ENCODE results near the gene NRK.

- TF ChIP-seq, protein P1, sequence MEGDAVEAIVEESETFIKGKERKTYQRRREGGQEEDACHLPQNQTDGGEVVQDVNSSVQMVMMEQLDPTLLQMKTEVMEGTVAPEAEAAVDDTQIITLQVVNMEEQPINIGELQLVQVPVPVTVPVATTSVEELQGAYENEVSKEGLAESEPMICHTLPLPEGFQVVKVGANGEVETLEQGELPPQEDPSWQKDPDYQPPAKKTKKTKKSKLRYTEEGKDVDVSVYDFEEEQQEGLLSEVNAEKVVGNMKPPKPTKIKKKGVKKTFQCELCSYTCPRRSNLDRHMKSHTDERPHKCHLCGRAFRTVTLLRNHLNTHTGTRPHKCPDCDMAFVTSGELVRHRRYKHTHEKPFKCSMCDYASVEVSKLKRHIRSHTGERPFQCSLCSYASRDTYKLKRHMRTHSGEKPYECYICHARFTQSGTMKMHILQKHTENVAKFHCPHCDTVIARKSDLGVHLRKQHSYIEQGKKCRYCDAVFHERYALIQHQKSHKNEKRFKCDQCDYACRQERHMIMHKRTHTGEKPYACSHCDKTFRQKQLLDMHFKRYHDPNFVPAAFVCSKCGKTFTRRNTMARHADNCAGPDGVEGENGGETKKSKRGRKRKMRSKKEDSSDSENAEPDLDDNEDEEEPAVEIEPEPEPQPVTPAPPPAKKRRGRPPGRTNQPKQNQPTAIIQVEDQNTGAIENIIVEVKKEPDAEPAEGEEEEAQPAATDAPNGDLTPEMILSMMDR (IDR thresholded peaks at IDR 0.05 in 2 of 3, conservative IDR thresholded peaks at IDR 0.05 in 1 of 3; ENCODE audit: insufficient read depth in 2 of 3, low read depth in 1 of 3, low read length in 3 of 3) = no peak
- TF ChIP-seq RAD21 (CRISPR knock-in tag; conservative IDR thresholded peaks at IDR 0.05 in 1 of 2, IDR thresholded peaks at IDR 0.05 in 1 of 2) (no peak), TFAP4 (CRISPR knock-in tag; IDR thresholded peaks at IDR 0.05; ENCODE audit: borderline replicate concordance) (no peak), ATF1 (CRISPR knock-in tag; IDR thresholded peaks at IDR 0.05) (no peak), ATF1 (tag; IDR thresholded peaks at IDR 0.05) (no peak), ZBTB7A (IDR thresholded peaks at IDR 0.05; ENCODE audit: borderline replicate concordance, control insufficient read depth, low read depth, low read length) (no peak)
- TF ChIP-seq, protein P2, sequence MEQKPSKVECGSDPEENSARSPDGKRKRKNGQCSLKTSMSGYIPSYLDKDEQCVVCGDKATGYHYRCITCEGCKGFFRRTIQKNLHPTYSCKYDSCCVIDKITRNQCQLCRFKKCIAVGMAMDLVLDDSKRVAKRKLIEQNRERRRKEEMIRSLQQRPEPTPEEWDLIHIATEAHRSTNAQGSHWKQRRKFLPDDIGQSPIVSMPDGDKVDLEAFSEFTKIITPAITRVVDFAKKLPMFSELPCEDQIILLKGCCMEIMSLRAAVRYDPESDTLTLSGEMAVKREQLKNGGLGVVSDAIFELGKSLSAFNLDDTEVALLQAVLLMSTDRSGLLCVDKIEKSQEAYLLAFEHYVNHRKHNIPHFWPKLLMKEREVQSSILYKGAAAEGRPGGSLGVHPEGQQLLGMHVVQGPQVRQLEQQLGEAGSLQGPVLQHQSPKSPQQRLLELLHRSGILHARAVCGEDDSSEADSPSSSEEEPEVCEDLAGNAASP (IDR thresholded peaks at IDR 0.05) = no peak
Observed at GRCh38 chrX:105969487-105969886, 147.1 kb downstream of the NRK start.

All from K562 (cell line).